M059J (cell line): ENCODE measurements around the gene NF2. TPM values are rescaled to one million over a fixed set of nuclear protein-coding genes. Genes with fewer than 3 reads are reported as not detected.

Experiments used
- DNase-seq: peaks from one replicate; pipeline ENCODE4 v3.0.0-alpha.2; 2012; ENCODE audit warnings: low read depth
- total RNA-seq: library from RNA; depleted of rRNA; stranded (reverse); fragments of >200 nt; shearing (Covaris generic); gene quantifications from 2 replicates; pipeline ENCODE4 v1.2.3, GENCODE V29; 2014

NF2 gene
- total RNA-seq, 1 experiment from 2014 or later = 86.0 TPM

DNA sequence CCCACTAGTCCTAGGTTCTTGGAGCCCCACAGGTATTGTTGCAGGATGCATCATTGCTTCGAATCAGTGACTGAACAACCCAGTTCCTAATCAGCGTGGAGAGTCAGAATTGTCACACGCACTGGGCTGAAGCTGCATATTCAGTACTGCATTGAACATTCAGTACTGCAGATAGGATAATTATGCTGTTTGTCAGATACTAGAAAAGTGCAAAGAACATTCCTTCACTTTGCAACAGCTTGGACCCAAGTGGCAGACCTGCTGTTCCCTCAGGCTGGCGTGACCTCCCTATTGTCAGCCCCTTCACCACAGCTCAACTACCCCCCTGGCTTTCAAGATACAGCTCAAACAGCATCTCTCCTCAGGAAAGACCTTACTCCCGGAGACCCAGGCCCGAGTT is 27.6 kb downstream of the NF2 start:
- no peak for DNase-seq

DNA sequence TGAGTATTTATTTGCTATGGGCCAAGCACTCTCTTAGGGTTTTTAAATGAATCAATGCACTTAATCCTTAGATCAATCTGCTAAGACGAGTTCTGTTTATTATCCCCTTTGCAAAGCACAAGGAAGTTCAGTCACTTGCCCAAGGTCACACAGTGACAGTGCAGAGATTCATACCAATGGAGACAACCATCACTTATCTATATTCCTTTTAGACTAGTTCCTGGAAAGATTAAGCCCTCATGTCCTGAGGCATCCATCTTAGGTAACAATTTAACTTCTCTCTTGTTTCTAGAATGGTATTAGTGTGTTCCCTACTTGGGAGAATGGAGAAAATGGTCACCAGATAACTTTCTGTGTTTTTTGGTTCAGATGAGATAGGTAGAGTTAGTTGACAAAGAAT is 28.3 kb downstream of the NF2 start:
- DNase-seq = no peak

DNA sequence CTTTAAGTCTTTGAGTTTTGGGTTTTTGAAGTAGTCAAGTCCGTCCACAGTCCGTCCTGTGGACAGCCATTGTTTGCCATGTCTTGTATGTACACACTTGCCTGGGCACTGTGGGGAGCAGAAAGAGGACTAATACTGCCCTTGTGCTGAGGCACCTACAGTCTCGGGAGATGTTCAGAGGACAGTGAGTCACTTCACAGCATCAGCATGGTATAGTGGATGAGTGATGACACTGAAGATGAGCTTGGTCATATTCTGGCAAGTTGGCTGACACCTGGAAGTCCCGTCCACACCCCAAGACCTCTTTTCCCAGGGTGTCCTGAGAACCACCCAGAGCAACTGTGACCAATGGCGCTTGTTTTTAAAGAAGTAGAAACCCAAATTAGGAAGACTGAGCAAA is 29.2 kb downstream of the NF2 start:
- peak; percentile 10 for DNase-seq

DNA sequence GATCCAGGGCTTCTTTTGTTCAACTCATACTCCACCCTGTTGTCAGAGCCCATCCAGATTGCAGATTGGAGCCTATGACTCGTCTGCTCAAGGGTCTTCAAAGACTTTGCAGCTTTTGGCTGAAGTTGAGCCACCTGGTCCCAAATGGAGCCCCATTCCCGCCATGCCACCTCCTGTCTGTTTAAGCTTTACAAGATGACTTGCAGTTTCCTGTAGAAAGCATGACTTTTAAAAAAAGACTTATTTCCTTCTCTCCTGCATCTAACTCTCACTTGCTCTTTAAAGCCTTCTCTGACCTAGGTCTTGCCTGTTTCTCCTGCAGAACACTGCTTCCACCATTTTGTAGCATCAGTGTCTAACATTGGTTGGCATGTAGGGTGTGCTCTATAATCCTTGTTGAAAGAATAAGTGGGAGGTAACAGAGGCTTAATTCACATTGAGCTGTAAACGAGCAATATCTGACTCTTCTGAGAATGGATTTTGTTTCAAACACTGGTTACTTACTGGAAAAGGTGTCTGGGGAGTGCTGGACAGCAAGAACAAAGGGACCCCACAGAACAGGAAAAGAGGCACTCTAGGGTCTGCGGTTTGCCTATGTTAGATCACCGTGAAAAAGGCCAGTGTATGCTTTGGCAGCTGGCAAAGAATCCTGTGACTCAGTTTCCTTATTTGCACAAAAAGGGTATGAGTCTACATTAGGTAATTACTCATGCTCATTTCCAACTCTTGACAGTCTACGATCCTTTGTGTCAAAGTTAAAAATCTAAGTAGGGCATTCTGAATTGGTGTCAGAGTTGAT is 30.3 kb downstream of the NF2 start:
- peak; percentile 56 for DNase-seq

DNA sequence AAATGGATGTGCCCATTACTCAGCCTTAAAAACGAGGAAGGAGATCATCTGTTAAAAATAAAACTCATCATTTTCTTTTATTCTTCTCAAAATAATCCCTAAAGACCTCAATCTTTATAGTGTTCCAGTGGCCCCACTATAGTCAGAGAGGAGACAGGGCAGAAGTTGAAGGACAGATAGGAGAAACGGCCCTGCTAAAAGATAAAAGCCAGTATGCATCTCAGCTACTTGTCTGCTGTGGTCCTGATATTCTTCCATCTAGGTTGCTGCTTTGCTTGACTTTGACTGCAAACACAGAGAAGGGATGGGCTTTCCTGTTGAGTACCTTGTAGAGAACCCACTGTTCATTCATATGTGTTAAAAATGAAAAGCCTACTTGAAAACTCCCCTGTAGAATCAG is 31.4 kb downstream of the NF2 start:
- DNase-seq = no peak

DNA sequence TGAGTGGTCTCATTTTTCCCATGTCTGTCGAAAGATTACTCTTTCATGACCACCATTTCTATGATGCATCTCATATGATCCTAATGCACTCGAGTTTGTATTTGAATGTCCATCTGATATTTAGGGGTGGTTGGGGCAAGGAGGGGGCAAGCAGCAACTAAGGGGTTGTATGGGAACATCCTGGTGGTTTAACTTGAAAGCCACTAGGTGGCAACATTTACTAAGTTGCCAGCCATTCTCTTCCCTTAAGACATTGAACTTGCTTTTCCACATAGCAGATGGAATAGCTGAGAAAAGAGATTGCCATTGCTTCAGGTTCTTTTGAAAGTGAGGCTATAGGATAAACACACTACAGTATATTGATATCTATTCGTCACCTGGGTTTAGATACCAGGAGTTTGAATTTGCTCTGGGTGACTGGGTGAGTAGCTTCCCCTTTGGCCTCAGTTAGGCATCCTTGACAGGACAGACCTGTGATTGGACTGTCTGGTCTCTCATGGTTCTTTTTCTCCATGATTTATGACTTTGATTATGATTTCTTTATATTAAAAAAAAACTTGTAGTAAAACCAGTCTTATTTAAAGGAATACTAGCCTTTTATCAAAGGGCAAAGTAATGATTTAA is 32.4 kb downstream of the NF2 start:
- peak; percentile 60 for DNase-seq

DNA sequence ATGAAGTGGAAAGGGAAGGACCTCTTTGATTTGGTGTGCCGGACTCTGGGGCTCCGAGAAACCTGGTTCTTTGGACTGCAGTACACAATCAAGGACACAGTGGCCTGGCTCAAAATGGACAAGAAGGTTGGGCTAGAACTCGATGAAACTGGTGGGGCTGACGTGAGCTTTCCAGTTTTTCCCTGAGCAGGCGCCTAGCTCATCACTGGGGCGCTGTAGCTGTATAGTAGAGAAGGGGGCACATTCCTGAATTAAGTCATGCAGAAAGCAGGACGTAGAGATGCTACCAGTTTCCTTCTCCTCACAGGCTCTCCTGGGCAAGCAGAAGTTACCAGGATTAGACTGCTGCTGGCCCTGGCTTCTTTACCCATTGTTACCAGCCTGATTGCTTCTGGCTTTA is 33.3 kb downstream of the NF2 start:
- DNase-seq = no peak

DNA sequence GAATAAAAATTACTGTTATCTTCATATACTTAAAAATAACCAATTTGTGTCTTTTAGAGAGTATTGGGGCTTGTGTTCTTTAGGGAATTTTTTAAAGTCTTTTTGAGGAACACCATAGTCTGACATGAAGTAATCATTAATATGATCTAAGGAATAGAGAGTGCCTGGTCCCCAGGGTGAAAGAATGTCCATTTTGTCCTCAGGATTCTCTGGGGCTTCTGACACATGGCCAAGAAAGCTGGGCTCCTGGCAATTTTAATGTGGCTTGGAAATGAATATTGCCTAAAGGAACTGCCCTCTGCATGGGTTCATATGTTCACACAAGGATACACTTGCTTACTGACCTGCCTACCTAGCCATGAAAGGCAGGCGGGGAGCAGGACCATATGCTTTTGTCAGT is 33.7 kb downstream of the NF2 start:
- no peak for DNase-seq

DNA sequence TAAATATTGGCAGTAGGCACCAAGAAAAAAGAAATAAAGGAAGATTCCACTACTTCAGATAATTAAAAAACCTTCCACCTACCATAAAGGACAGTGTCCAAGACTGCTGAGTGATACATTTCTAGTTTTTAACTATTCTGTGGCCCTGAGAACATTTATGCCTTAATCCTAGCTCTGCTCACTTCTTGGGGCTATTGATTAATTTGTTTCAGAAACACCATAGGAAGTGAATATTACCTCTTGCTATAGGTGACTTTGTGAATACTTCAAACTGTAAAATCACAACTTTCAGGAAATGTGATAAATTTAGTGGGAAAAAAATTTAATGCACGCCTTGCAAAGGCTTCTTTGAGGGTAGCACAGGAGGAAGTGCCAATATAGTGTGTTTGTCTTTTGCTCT is 35.2 kb downstream of the NF2 start:
- no peak for DNase-seq

DNA sequence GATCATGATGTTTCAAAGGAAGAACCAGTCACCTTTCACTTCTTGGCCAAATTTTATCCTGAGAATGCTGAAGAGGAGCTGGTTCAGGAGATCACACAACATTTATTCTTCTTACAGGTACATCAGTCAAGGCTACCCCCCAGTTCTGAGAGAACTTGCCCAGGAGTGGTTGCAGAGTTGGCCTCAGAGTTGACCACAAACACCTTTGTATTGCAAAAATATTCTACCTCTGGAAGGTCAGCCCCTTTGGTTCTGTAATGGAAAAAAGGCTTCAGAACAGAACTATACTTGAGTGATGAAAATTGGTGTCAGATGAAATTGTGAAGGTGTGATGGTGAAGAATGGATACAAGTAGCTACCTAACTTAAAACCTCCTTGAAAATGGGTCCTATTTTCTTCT is 35.7 kb downstream of the NF2 start:
- DNase-seq = no peak

DNA sequence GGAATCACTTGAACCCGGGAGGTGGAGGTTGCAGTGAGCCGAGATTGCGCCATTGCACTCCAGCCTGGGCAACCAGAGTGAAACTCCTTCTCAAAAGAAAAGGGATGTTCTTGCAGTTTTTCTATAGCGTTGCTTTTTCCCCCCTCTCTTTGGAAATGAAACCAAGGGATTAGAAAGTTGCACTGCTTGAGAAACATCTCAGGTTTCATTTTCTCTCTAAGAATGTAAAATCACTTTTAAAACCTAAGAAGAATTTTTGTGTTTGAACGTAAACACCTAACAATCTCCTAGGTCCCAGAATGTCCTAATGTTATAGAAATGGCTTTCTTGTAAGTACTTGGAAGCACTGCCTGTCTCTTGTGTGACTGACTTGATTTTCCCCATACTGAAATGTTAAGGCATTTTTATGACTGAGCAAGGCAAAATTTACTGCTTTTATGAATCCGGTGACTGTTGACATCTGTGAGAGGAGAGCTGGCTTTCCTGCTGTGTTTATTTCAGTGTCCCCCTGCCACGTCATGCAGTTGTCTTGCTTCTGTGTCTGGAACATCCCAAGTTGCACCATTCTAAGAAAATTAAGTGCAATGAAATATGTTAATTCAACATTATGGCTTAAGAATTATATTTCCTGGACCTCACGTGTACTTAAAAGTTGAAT is 37.7 kb downstream of the NF2 start:
- DNase-seq = no peak

DNA sequence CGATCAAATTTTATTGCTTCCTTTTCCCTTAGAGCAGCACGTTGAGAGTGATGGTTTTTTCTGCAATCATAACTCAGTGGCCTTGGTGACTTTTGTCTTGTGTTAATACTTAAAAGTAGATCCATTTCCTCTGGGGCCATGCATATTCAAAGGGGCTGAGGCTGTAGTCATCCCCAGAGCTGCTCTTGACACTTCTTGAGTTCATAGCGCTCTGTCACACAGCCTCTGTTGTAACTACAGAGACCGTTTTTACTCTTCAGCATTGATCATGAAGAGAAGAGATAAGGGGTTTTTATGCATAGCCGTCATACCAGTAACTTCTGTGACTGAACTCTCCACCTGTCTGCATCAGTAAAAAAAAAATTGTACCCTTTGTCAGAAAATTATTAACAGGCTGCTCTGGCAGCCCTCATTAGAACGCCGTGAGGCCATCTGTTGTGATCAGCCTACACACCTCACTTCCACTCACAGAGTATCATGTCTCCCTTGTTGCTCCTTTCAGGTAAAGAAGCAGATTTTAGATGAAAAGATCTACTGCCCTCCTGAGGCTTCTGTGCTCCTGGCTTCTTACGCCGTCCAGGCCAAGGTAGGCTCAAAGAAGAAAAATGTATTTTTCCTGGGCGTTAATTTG is 38.4 kb downstream of the NF2 start:
- no peak for DNase-seq

DNA sequence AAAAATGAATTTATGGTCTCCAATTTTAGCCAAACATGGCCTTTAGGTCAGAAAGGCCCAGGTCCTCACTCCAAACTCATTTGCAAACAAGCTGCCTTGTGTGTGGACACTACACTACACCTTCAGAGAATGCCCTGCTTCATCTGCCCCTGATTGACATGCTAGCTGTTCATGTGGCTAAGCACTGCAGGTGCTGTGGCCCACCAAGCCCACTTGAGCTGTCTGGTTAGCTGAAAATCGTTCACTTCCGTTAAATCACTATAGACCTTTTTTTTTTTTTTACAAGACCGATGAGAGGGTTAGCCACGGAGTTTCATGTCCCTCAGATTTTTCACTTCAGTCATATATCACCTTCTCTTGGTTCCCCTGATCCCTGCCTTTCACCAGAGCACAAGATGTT is 39.3 kb downstream of the NF2 start:
- DNase-seq = no peak

DNA sequence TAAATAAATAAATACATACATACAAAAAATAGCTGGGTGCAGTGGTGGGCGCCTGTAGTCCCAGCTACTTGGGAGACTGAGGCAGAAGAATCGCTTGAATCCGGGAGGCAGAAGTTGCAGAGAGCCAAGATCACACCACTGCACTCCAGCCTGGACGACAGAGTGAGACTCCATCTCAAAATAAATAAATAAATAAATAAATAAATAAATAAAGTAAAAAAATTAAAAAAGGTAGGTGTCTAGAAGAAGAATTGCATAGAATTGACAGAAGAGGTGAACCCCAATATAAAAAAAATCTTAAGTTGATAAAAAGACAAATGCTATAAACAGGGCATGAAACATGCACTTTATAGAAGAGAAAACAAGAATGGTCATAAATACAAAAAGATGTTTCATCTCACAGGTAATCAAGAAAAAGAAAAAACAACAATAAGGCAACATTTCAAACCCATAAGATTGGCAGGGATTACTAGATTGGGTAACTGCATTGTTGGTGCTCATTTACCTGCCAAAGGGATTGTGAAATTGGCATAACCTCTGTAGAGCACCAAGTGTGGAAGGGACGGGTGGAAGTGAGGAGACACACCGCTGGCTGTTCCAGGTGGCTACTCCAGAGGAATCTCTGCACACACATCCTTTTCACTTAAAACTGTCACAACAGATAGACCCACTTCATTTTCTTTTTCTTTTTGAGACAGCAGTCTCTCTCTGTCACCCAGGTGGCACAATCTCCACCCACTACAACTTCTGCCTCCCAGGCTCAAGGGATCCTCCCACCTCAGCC is 44.7 kb downstream of the NF2 start:
- no peak for DNase-seq

DNA sequence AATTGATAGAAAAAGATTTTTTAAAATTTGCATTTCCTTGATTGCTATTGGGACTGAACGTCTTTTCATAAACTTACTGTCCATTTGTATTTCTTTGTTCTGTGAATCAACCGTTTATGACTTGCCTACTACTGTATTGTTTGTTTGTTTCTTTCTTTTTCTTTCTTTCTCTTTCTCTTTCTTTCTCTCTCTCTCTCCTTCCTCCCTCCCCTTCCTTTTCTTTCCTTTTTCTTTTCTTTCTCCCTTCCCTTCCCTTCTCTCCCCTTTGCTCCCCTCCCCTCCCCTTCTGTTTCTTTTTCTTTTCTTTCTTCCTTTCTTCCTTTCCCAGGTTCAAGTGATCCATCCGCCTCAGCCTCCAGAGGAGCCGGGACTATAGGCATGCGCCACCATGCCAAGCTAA is 46.9 kb downstream of the NF2 start:
- no peak for DNase-seq

DNA sequence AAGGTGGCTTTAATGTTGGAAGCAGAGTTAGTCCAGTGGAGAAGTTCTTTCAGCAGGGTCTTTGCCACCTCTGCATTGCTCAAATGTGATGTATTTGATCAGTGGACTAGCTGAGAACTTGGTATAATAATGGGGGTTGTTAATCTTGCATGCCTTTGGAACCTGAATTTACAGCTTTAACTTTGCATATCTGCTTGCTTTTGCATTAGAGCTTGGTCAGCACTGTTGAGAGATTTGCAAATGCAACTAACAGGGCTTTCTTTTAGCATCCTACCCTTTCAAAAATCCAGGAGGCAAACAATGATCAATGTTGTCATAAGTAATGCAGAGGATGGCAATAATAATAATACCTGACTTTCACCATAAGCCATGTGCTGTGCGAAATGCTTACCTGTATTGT is 48.2 kb downstream of the NF2 start:
- DNase-seq = no peak

DNA sequence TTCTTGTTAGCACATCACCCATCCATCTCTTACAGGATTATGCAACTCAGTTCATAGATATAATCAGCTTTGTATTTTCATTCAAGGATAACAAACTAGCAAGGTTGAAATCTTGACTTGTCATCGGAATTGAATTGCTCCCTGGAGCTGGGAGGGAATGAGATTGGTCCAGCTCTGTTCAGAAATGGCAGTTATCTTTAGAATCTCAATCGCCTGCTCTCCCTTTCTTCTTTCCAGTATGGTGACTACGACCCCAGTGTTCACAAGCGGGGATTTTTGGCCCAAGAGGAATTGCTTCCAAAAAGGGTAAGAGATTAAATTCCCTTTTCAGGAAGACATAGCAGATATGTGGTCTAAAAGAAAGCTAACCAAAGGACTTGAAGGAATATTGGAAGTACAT is 51.0 kb downstream of the NF2 start:
- no peak for DNase-seq

DNA sequence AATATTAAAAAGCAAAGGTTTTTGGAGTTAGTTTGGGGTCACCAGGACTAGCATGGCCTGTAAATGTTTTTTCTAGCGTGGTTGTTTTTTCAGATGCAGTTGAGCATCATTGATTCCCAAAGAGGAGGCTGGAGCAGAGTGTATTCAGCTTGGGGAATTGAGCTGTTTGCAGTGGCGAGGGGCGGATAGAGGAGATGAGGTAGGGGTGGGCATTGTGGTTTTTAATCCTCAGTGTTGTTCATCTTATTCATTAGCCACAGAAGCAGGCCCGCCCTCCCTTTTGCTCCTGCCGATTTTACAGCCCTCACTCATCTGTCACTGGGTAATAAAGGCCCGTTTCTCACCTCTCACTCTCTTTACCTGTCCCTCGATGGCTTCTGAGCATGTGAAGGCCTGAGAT is 51.4 kb downstream of the NF2 start:
- DNase-seq = no peak

DNA sequence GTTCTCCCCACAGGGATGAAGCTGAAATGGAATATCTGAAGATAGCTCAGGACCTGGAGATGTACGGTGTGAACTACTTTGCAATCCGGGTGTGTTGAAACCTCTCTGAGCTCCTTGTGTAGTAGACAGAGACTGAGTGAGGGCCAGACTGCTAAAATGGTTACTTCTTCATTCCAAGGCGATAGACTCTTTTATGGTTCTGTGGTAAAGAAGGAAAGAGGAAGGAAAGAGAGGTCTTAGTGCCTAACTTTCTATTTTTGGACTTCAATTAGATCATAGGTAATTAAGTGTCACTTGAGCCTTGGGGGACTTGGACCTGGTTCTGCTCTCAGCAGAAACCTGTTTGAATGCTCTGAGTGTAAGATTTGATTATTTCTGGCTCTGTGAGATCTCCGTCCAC is 54.7 kb downstream of the NF2 start:
- DNase-seq = no peak

DNA sequence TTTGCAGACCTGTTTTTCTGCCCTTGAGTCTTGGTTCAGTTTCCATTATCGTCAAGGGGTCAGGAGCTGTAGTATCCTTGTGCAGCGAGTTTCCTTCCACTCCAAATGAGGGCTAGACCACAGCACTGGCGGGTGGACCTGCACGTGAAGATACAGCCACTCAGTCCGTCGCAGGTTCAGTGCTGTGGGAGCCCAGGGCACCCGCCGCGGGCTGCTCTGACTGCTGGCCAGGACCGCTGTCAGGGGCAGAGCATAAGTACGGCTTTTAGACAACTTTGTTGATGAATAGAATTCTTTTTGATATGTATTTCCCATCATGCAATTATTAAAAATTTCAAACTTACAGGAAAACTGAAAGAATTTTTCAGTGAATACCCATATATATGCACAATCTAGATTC is 56.6 kb downstream of the NF2 start:
- DNase-seq = no peak

DNA sequence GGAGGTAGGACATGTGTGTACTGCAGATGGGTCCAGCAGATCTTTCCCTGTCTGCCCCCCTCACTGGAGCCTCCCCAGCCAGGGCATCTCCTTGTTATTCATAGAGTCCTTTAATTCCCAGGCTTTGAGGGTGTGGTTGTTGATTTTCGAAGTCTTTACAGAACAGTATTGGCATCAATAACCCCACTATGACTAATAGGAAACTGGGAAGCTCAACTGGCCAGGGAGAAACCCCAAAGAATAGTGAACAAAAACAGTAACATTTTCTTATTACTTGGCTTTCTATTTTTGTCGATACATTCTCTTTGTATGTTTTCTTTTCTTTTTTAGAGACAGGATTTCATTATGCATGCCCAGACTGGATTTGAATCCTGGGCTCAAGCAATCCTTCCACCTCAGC is 57.9 kb downstream of the NF2 start:
- DNase-seq = no peak
